ENCODE results near the gene ANKHD1. TPM values are rescaled to one million over a fixed set of nuclear protein-coding genes. Genes with fewer than 3 reads are reported as not detected.

The ANKHD1 gene
- polyA plus RNA-seq, 1 of the 3 experiments (the other 2 are of a cell fraction), result 26.7 TPM

DNA sequence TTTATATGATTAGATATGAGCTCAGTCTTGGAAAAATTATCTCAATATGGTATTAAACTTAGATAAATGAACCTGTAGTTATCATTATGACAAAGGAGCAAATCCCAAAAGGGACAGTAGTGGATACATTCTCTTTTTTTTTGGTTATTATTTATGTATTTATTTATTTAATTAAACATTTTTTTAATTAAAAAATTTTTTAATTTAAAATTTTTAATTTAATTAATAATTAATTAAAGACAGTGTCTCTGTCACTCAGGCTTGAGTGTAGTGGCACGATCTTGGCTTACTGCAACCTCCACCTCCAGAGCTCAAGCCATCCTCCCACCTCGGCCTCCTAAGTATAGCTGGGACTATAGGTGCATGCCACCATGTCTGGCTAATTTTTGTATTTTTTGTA lies 15.6 kb downstream of the ANKHD1 start:
- H3K79me2 ChIP-seq (ENCODE audit: insufficient read depth), result peaks cover 96% of the 10 kb centered on the region

DNA sequence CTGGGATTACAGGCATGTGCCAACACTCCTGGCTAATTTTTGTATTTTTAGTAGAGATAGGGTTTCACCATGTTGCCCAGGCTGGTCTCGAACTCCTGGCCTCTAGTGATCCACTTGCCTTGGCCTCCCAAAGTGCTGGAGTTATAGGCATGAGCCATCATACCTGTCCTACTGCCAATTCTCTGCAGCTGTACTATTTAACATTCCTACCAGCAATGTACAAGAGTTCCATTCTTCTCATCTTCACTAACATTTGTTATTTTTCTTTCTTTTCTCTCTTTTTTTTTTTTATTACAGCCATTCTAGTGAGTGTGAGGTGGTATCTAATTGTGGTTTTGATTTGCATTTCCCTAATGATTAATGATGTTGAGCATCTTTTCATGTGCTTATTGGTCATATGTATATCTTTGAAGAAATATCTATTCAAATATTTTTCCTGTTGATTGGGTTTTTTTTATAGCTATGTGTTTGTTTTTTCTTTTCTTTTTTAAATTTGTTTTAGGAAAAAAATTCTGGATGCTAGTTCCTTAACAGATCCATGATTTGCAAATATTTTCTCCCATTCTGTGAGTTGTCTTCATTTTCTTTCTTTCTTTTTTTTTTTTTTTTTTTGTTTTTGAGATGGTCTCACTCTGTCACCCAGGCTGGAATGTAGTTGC lies 17.4 kb downstream of the ANKHD1 start:
- H3K27ac ChIP-seq (ENCODE audit: low read depth in 2 of 2, low read length in 1 of 2), result no peak overlapping the region
- POLR2A ChIA-PET, result interaction anchor here (1.2 kb wide), 1 partner anchor 138 kb away, joined by 4 read pairs; the partner anchor contains the start of gene SRA1
- CTCF ChIA-PET, result no interaction called here
- peaks cover 96% of the 10 kb centered on the region for H3K79me2 ChIP-seq (ENCODE audit: insufficient read depth)
- H3K4me2 ChIP-seq, result no peak overlapping the region
- no peaks in the 10 kb centered on the region for H3K9me2 ChIP-seq
- H3K9me3 ChIP-seq, result no peaks in the 10 kb centered on the region
- no peak overlapping the region for H3K4me3 ChIP-seq (ENCODE audit: low read depth in 2 of 2, low read length in 1 of 2)
- H3F3A ChIP-seq (replicated peaks; ENCODE audit: insufficient read depth), result no peaks in the 10 kb centered on the region
- no peaks in the 10 kb centered on the region for H3K27me3 ChIP-seq (ENCODE audit: insufficient read depth)
- H3K4me1 ChIP-seq (ENCODE audit: control insufficient read depth in 1 of 2, insufficient read depth in 2 of 2, low read depth in 1 of 2, low read length in 1 of 2), result no peaks in the 10 kb centered on the region
- 100% methylated on average over 1 of the region's 1 CpG for WGBS (ENCODE audit: low lambda C conversion rate)
- no peak for DNase-seq
- no peak overlapping the region for H2AFZ ChIP-seq (ENCODE audit: low read depth)
- peaks cover 63% of the 10 kb centered on the region for H4K20me1 ChIP-seq (ENCODE audit: insufficient read depth)
- no peak overlapping the region for H3K9ac ChIP-seq
- peaks cover 0 to 5% of the 10 kb centered on the region in 2 experiments for H3K36me3 ChIP-seq (replicated peaks in 1 of 2; ENCODE audit: control insufficient read depth in 1 of 2, insufficient read depth in 2 of 2, low read length in 1 of 2)
- TF ChIP-seq, protein P1, sequence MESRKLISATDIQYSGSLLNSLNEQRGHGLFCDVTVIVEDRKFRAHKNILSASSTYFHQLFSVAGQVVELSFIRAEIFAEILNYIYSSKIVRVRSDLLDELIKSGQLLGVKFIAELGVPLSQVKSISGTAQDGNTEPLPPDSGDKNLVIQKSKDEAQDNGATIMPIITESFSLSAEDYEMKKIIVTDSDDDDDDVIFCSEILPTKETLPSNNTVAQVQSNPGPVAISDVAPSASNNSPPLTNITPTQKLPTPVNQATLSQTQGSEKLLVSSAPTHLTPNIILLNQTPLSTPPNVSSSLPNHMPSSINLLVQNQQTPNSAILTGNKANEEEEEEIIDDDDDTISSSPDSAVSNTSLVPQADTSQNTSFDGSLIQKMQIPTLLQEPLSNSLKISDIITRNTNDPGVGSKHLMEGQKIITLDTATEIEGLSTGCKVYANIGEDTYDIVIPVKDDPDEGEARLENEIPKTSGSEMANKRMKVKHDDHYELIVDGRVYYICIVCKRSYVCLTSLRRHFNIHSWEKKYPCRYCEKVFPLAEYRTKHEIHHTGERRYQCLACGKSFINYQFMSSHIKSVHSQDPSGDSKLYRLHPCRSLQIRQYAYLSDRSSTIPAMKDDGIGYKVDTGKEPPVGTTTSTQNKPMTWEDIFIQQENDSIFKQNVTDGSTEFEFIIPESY (IDR thresholded peaks at IDR 0.05; ENCODE audit: borderline replicate concordance, low read depth), result no peak
- TF ChIP-seq TCF12 (IDR thresholded peaks at IDR 0.05) (no peak), MEF2A (IDR thresholded peaks at IDR 0.05; ENCODE audit: borderline replicate concordance, low read depth) (no peak), RCOR1 (IDR thresholded peaks at IDR 0.05; ENCODE audit: low read length) (no peak), NRF1 (IDR thresholded peaks at IDR 0.05; ENCODE audit: low read depth, low read length) (no peak), RXRA (IDR thresholded peaks at IDR 0.05; ENCODE audit: borderline replicate concordance, low read depth) (no peak), JUND (IDR thresholded peaks at IDR 0.05) (no peak), GABPA (IDR thresholded peaks at IDR 0.05; ENCODE audit: low read depth) (no peak), FOXM1 (IDR thresholded peaks at IDR 0.05; ENCODE audit: low read depth) (no peak), TEAD4 (IDR thresholded peaks at IDR 0.05; ENCODE audit: borderline replicate concordance, insufficient read depth) (no peak)
- TF ChIP-seq, protein P2, sequence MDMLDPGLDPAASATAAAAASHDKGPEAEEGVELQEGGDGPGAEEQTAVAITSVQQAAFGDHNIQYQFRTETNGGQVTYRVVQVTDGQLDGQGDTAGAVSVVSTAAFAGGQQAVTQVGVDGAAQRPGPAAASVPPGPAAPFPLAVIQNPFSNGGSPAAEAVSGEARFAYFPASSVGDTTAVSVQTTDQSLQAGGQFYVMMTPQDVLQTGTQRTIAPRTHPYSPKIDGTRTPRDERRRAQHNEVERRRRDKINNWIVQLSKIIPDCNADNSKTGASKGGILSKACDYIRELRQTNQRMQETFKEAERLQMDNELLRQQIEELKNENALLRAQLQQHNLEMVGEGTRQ (IDR thresholded peaks at IDR 0.05; ENCODE audit: borderline replicate concordance, low read depth, low read length), result no peak
- TF ChIP-seq, protein P3, sequence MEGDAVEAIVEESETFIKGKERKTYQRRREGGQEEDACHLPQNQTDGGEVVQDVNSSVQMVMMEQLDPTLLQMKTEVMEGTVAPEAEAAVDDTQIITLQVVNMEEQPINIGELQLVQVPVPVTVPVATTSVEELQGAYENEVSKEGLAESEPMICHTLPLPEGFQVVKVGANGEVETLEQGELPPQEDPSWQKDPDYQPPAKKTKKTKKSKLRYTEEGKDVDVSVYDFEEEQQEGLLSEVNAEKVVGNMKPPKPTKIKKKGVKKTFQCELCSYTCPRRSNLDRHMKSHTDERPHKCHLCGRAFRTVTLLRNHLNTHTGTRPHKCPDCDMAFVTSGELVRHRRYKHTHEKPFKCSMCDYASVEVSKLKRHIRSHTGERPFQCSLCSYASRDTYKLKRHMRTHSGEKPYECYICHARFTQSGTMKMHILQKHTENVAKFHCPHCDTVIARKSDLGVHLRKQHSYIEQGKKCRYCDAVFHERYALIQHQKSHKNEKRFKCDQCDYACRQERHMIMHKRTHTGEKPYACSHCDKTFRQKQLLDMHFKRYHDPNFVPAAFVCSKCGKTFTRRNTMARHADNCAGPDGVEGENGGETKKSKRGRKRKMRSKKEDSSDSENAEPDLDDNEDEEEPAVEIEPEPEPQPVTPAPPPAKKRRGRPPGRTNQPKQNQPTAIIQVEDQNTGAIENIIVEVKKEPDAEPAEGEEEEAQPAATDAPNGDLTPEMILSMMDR (IDR thresholded peaks at IDR 0.05), result no peak

More for the DNA sequence above, 15.6 kb downstream of the ANKHD1 start:
- H3F3A ChIP-seq (replicated peaks; ENCODE audit: insufficient read depth), result peaks cover 4% of the 10 kb centered on the region
- H3K9me3 ChIP-seq, result no peaks in the 10 kb centered on the region
- no peaks in the 10 kb centered on the region for H3K4me1 ChIP-seq (ENCODE audit: control insufficient read depth in 1 of 2, insufficient read depth in 2 of 2, low read depth in 1 of 2, low read length in 1 of 2)
- peaks cover 0 to 5% of the 10 kb centered on the region in 2 experiments for H3K36me3 ChIP-seq (replicated peaks in 1 of 2; ENCODE audit: control insufficient read depth in 1 of 2, insufficient read depth in 2 of 2, low read length in 1 of 2)
- H4K20me1 ChIP-seq (ENCODE audit: insufficient read depth), result peaks cover 65% of the 10 kb centered on the region
- WGBS (ENCODE audit: low lambda C conversion rate), result 98% methylated on average over 2 of the region's 2 CpGs
- no peak overlapping the region for H2AFZ ChIP-seq (ENCODE audit: low read depth)
- no peak overlapping the region for H3K9ac ChIP-seq
- ChIA-PET CTCF (no interaction called here), POLR2A (interaction anchor here (0.7 kb wide), 1 partner anchor 15 kb away, joined by 3 read pairs; no protein-coding TSS in a partner anchor)
- H3K4me2 ChIP-seq, result no peak overlapping the region
- TF ChIP-seq NFIC (IDR thresholded peaks at IDR 0.05; ENCODE audit: borderline replicate concordance) (no peak), MXI1 (IDR thresholded peaks at IDR 0.05; ENCODE audit: low read depth, low read length) (no peak), TAF1 (IDR thresholded peaks at IDR 0.05; ENCODE audit: borderline replicate concordance, low read depth, low read length) (no peak), TCF12 (IDR thresholded peaks at IDR 0.05) (no peak), TEAD4 (IDR thresholded peaks at IDR 0.05; ENCODE audit: borderline replicate concordance, insufficient read depth) (no peak), ELF1 (IDR thresholded peaks at IDR 0.05) (no peak), SMC3 (IDR thresholded peaks at IDR 0.05; ENCODE audit: low read depth, low read length) (no peak), RAD21 (IDR thresholded peaks at IDR 0.05; ENCODE audit: low read length) (no peak), FOSL2 (IDR thresholded peaks at IDR 0.05; ENCODE audit: borderline replicate concordance, low read depth) (no peak), JUND (IDR thresholded peaks at IDR 0.05) (no peak)
- TF ChIP-seq, protein P2 (IDR thresholded peaks at IDR 0.05; ENCODE audit: borderline replicate concordance, low read depth, low read length), result no peak
- TF ChIP-seq, protein P1 (IDR thresholded peaks at IDR 0.05; ENCODE audit: borderline replicate concordance, low read depth), result no peak
- no peak for DNase-seq
- no peak overlapping the region for H3K27ac ChIP-seq (ENCODE audit: low read depth in 2 of 2, low read length in 1 of 2)
- H3K4me3 ChIP-seq (ENCODE audit: low read depth in 2 of 2, low read length in 1 of 2), result no peak overlapping the region
- no peaks in the 10 kb centered on the region for H3K27me3 ChIP-seq (ENCODE audit: insufficient read depth)
- H3K9me2 ChIP-seq, result no peaks in the 10 kb centered on the region

Data from SK-N-SH (cell line).